Measurements from ENCODE around the gene GDPD3. TPM values are rescaled to one million over a fixed set of nuclear protein-coding genes. Genes with fewer than 3 reads are reported as not detected.

The GDPD3 gene
- total and polyA plus RNA-seq, 9 of the 15 experiments (the other 6 are each of a cell fraction or from before 2014, with no cell fraction given): 0.47 to 3.9 (median 1.1) TPM

- TF ChIP-seq THAP7 (CRISPR knock-in tag; IDR thresholded peaks at IDR 0.05): no peak
- TF ChIP-seq ZNF592 (IDR thresholded peaks at IDR 0.05): peak; percentile 96
- no peak; the same call in none of the 2 replicates for TF ChIP-seq ZNF511 (CRISPR knock-in tag; IDR thresholded peaks at IDR 0.05)
- TF ChIP-seq SNRNP70 (optimal IDR thresholded peaks at IDR 0.05; ENCODE audit: low read depth, low read length): no peak
- TF ChIP-seq ARHGAP35 (IDR thresholded peaks at IDR 0.05; ENCODE audit: partially characterized antibody): no peak
- TF ChIP-seq ESRRA (IDR thresholded peaks at IDR 0.05; ENCODE audit: borderline replicate concordance, low read depth): peak; percentile 71
- peak; percentile 66 for TF ChIP-seq SP1 (CRISPR knock-in tag; IDR thresholded peaks at IDR 0.05)
- TF ChIP-seq SMAD3 (CRISPR knock-in tag; conservative IDR thresholded peaks at IDR 0.05): no peak
- peak; percentile 97 for TF ChIP-seq ZNF766 (CRISPR knock-in tag; conservative IDR thresholded peaks at IDR 0.05)
- TF ChIP-seq TAF7 (tag; IDR thresholded peaks at IDR 0.05): no peak
- TF ChIP-seq TBP (optimal IDR thresholded peaks at IDR 0.05; ENCODE audit: low read depth, low read length): peak; percentile 75
- no peak for TF ChIP-seq HINFP (tag; conservative IDR thresholded peaks at IDR 0.05; ENCODE audit: low read depth)
- TF ChIP-seq ZFP36 (IDR thresholded peaks at IDR 0.05; ENCODE audit: low read depth, low read length, partially characterized antibody): peak; percentile 43
- peak; percentile 86 for TF ChIP-seq ZNF76 (CRISPR knock-in tag; IDR thresholded peaks at IDR 0.05; ENCODE audit: borderline replicate concordance)
- TF ChIP-seq ZBTB26 (CRISPR knock-in tag; IDR thresholded peaks at IDR 0.05): no peak
- TF ChIP-seq MYNN (IDR thresholded peaks at IDR 0.05): no peak; the same call in 1 of the 2 replicates
- TF ChIP-seq MYNN (CRISPR knock-in tag; IDR thresholded peaks at IDR 0.05): no peak
- TF ChIP-seq MIER1 (IDR thresholded peaks at IDR 0.05; ENCODE audit: low read depth): no peak; the same call in 1 of the 2 replicates
- no peak for TF ChIP-seq TCF15 (CRISPR knock-in tag; IDR thresholded peaks at IDR 0.05)
Observed at GRCh38 chr16:30091474-30092372, 21.6 kb downstream of the GDPD3 start, which contains the start of gene TBX6 (continued).

Measured in K562 (cell line).